A673 (cell line): ENCODE data around the gene N4BP2. TPM values are rescaled to one million over a fixed set of nuclear protein-coding genes. Genes with fewer than 3 reads are reported as not detected.

Source experiments
- BruUV-seq: library from RNA; stranded (reverse); fragments of 400-500 nt; replicated peaks from 2 replicates; lab custom pipeline; 2021; lab: Mats Ljungman, UMichigan
- CTCF ChIA-PET: fragments of 300-600 bp; sonication (Branson Sonifier 250); formaldehyde crosslinking; loops from one replicate; lab custom pipeline; 2022; ENCODE audit warnings: antibody characterized with exemption; lab: Charles Lee
- POLR2A ChIA-PET: fragments of 300-600 bp; sonication (Branson Sonifier 250); formaldehyde crosslinking; loops from one replicate; lab custom pipeline; 2022; ENCODE audit warnings: antibody characterized with exemption; ENCODE audit not compliant: low non-redundant PET; lab: Charles Lee
- DNase-seq: peaks from one replicate; pipeline ENCODE4 v3.0.0-alpha.2; 2015; ENCODE audit warnings: low spot score
- H3K27ac ChIP-seq: fragments of 200-600 bp; sonication (generic); 2 replicates; pipeline ENCODE4 v1.5.1; 2016; ENCODE audit warnings: mixed run types, low read depth, mild to moderate bottlenecking, mixed read lengths, antibody characterized with exemption, low read length; ENCODE audit not compliant: poor library complexity, severe bottlenecking
- H3K27me3 ChIP-seq: fragments of 200-600 bp; sonication (generic); replicated peaks from 2 replicates; pipeline ENCODE4 v1.6.1; 2017; ENCODE audit warnings: mixed run types, low read depth, mild to moderate bottlenecking, mixed read lengths, antibody characterized with exemption, low read length; ENCODE audit not compliant: insufficient read depth, poor library complexity
- H3K36me3 ChIP-seq: fragments of 200-600 bp; sonication (generic); 2 replicates; pipeline ENCODE4 v1.6.1; 2016; ENCODE audit warnings: mixed run types, mild to moderate bottlenecking, mixed read lengths, antibody characterized with exemption, low read length; ENCODE audit not compliant: insufficient read depth, poor library complexity, severe bottlenecking
- H3K4me1 ChIP-seq: fragments of 200-600 bp; sonication (generic); 2 replicates; pipeline ENCODE4 v1.6.1; 2017; ENCODE audit warnings: mixed run types, mild to moderate bottlenecking, mixed read lengths, antibody characterized with exemption, low read length; ENCODE audit not compliant: insufficient read depth, poor library complexity, severe bottlenecking
- H3K4me3 ChIP-seq: fragments of 200-600 bp; sonication (generic); 2 replicates; pipeline ENCODE4 v1.5.1; 2016; ENCODE audit warnings: low read depth, mixed run types, mild to moderate bottlenecking, mixed read lengths, low read length; ENCODE audit not compliant: poor library complexity, severe bottlenecking
- H3K9me3 ChIP-seq: fragments of 200-600 bp; sonication (generic); 2 replicates; pipeline ENCODE4 v1.6.1; 2016; ENCODE audit warnings: mixed run types, low read depth, mild to moderate bottlenecking, mixed read lengths, antibody characterized with exemption, low read length; ENCODE audit not compliant: poor library complexity, severe bottlenecking
- CTCF ChIP-seq: fragments of 300-800, 200-600 bp; sonication (generic); conservative IDR thresholded peaks from 2 replicates; pipeline ENCODE4 v1.5.1; 2017; ENCODE audit warnings: low read depth, mild to moderate bottlenecking, antibody characterized with exemption, low read length, moderate library complexity, mixed read lengths
- EZH2 ChIP-seq: fragments of 200-600 bp; sonication (generic); IDR thresholded peaks from 2 replicates; pipeline ENCODE4 v1.6.1; 2017; ENCODE audit warnings: borderline replicate concordance, low read depth, mild to moderate bottlenecking, mixed read lengths, antibody characterized with exemption, low read length; ENCODE audit not compliant: poor library complexity, severe bottlenecking
- intact Hi-C: fragments of 100-400 bp; cut with micrococcal nuclease; formaldehyde crosslinking; loops from one replicate; pipeline ENCODE4 v1.10.0; 2022; ENCODE audit not compliant: unreplicated experiment
- total RNA-seq: library from RNA; stranded (reverse); gene quantifications from 2 replicates; pipeline ENCODE4 v1.2.3, GENCODE V29; 2021

Gene N4BP2
- total RNA-seq, 1 experiment from 2014 or later: 21.3 TPM

- ChIA-PET POLR2A (no interaction called here), CTCF (no interaction called here)
- Histone ChIP-seq H3K9me3 (no peaks in the 10 kb centered on the region), H3K4me3 (peak overlapping the region; percentile 78), H3K27me3 (no peaks in the 10 kb centered on the region), H3K27ac (peak overlapping the region; percentile 97), H3K4me1 (peaks cover 50% of the 10 kb centered on the region), H3K36me3 (peaks cover 17% of the 10 kb centered on the region)
- no peak for TF ChIP-seq EZH2
- no peak for TF ChIP-seq CTCF
- intact Hi-C loops: no loop called here
- BruUV-seq: no TSS peak
- DNase-seq: no peak
These were observed 144.5 kb downstream of the N4BP2 start for GRCh38 chr4:40200875-40201801.

- DNase-seq: no peak
- peaks cover 17% of the 10 kb centered on the region for H3K36me3 ChIP-seq
- no peaks in the 10 kb centered on the region for H3K9me3 ChIP-seq
- H3K27ac ChIP-seq: peak overlapping the region; percentile 97
- ChIA-PET CTCF (no interaction called here), POLR2A (no interaction called here)
- peaks cover 53% of the 10 kb centered on the region for H3K4me1 ChIP-seq
- intact Hi-C loops: no loop called here
- TF ChIP-seq CTCF: no peak
- no peak for TF ChIP-seq EZH2
- BruUV-seq: no TSS peak
- no peaks in the 10 kb centered on the region for H3K27me3 ChIP-seq
- H3K4me3 ChIP-seq: peak overlapping the region; percentile 78
These were observed 145.2 kb downstream of the N4BP2 start for GRCh38 chr4:40201898-40202297.

- Histone ChIP-seq H3K4me1 (peaks cover 58% of the 10 kb centered on the region), H3K4me3 (peak overlapping the region; percentile 78), H3K27me3 (no peaks in the 10 kb centered on the region), H3K9me3 (no peaks in the 10 kb centered on the region), H3K27ac (peak overlapping the region; percentile 97), H3K36me3 (peaks cover 17% of the 10 kb centered on the region)
- ChIA-PET CTCF (no interaction called here), POLR2A (no interaction called here)
- no peak for TF ChIP-seq CTCF
- TF ChIP-seq EZH2: no peak
- no peak for DNase-seq
- no TSS peak for BruUV-seq
- intact Hi-C loops: no loop called here
These were observed 145.8 kb downstream of the N4BP2 start for GRCh38 chr4:40202474-40202873.
